Measurements from ENCODE around the gene TCTN1.

GRCh38 chr12:110689281-110690126 lies 75.6 kb downstream of the TCTN1 start:
- TF ChIP-seq, protein P1, sequence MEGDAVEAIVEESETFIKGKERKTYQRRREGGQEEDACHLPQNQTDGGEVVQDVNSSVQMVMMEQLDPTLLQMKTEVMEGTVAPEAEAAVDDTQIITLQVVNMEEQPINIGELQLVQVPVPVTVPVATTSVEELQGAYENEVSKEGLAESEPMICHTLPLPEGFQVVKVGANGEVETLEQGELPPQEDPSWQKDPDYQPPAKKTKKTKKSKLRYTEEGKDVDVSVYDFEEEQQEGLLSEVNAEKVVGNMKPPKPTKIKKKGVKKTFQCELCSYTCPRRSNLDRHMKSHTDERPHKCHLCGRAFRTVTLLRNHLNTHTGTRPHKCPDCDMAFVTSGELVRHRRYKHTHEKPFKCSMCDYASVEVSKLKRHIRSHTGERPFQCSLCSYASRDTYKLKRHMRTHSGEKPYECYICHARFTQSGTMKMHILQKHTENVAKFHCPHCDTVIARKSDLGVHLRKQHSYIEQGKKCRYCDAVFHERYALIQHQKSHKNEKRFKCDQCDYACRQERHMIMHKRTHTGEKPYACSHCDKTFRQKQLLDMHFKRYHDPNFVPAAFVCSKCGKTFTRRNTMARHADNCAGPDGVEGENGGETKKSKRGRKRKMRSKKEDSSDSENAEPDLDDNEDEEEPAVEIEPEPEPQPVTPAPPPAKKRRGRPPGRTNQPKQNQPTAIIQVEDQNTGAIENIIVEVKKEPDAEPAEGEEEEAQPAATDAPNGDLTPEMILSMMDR (conservative IDR thresholded peaks at IDR 0.05; ENCODE audit: low read depth, low read length) = no peak
- TF ChIP-seq CEBPB (IDR thresholded peaks at IDR 0.05; ENCODE audit: low read depth, low read length) (no peak), RAD21 (IDR thresholded peaks at IDR 0.05; ENCODE audit: low read length) (no peak), SMC3 (IDR thresholded peaks at IDR 0.05; ENCODE audit: low read depth, low read length) (no peak)

Data from IMR-90 (cell line).